Stimulated activated CD8-positive, alpha-beta memory T cell treated with anti-CD3 and anti-CD28 coated beads, Interleukin-7, amount 100 ng/mL, for 24 hours (primary cell): ENCODE data around the gene JARID2.

ENCODE experiments used
- DNase-seq: peaks from one replicate; pipeline ENCODE4 v3.0.0-alpha.2; 2020; ENCODE audit warnings: low read depth

JARID2 gene

DNA sequence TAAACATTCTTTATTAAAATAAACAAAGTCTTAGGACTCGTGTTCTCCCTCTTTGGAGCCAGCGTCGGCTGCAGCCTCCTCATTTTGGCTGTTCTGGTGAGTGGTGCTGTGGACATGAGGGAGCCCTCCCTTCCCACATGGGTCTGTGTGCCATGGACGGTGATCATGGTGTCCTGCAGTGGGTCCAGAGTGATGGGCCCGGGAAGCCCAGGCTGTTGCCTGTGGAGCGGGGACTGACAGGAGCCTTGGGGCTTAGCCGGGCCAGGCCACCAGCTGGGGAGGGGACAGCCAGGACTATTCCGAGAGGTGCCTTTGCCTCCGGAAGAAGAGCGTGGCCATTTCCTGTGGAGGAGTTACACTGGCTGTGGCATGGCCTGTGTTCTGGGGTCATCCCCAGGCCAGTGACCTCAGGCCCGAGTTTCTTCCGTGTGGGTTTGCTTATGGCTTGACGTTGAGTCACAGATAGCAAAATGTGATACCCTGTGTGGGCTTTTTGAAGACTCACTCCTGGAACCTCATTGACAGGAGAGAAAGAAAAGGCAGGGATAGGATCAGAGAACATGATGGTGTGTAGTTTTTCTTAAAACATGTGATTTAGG is 263.6 kb downstream of the JARID2 start:
- DNase-seq: no peak

DNA sequence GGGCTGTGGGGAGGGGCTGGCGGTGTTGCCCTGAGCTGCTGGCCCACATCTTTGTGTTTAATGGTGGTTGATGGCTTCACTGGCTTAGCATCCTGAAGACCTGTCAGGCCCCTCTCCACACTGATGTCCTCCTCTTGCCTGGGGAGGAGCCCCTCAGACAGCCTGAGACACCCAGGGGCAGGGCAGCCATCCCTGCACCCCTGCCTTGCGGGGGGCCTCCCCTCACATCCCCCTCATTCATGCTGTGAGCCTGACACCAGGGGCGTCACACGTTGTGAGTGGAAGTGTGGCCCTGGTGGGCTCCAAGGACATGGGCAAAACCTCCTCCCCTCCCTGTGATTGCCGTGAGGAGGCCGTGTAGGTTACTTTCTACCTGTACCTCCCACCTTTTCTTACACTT is 264.3 kb downstream of the JARID2 start:
- DNase-seq: no peak

GRCh38 chr6:15510536-15511247 is 264.8 kb downstream of the JARID2 start:
- DNase-seq: no peak

DNA sequence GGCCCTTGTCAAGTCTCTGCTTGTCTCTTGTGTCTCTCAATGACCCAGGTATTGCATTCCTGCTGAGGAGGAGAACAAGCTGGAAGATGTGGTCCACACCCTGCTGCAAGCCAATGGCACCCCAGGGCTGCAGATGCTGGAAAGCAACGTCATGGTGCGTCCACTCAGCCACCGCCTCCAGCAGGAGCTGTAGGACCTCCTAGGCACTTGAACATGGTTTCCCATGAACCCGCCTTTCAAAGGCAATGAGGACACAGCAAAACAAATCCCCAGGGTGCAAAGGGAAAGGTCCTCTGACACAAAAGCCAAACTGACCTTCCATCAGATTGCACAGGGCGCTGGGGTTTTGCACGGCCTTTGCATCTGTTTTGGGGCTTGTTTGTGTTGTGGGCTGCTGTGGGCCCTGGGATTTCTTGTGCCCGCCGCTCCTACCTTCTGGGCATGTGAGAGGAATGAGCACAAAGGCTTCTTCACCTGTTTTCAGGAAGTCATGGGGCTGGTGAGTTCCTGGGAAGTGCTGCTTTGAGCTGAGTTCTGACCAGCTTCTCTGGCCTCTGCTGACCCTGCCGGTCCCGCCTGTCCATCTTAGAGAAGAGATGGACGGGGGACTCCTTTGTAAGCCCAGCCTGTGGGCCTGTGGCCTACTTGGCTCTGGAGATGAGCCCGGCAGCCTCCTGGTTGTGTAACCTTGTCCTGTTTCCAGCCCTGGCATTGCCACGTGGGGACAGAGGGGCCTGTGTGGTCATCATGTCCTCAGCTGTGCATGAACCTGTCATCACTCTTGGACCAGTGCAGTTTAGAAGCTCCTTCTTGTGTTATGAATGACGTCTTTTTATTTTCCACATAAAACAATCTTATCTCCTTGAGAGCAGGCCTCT is 265.6 kb downstream of the JARID2 start:
- DNase-seq: no peak

DNA sequence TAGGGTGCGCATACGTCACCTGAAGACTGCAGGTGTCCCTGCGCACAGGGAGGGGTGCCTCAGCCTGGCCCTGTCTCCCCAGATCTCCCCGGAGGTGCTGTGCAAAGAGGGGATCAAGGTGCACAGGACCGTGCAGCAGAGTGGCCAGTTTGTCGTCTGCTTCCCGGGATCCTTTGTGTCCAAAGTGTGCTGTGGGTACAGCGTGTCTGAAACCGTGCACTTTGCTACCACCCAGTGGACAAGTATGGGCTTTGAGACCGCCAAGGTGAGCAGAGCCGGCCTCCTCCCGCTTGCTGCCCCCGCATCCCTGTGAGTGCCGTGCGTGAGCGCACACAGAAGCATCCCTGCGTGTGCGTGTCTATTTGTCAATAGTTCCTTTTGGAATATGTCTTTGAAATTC is 266.3 kb downstream of the JARID2 start:
- DNase-seq: no peak

DNA sequence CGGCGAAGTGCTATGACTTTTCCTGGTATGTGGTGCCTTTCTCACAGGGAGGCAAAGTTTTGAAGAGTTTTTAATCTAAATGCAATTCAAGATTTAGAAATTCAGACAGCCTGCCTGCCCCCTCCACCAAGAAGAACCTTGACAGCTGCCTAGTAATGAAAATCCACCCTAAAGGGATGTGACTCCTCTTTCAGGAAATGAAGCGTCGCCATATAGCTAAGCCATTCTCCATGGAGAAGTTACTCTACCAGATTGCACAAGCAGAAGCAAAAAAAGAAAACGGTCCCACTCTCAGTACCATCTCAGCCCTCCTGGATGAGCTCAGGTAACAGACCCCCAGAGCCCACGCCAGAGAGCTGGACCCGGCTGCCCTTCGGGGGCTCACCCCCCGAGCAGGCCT is 266.9 kb downstream of the JARID2 start:
- no peak for DNase-seq

- no peak for DNase-seq
These were observed 267.4 kb downstream of the JARID2 start for GRCh38 chr6:15513131-15513771.

DNA sequence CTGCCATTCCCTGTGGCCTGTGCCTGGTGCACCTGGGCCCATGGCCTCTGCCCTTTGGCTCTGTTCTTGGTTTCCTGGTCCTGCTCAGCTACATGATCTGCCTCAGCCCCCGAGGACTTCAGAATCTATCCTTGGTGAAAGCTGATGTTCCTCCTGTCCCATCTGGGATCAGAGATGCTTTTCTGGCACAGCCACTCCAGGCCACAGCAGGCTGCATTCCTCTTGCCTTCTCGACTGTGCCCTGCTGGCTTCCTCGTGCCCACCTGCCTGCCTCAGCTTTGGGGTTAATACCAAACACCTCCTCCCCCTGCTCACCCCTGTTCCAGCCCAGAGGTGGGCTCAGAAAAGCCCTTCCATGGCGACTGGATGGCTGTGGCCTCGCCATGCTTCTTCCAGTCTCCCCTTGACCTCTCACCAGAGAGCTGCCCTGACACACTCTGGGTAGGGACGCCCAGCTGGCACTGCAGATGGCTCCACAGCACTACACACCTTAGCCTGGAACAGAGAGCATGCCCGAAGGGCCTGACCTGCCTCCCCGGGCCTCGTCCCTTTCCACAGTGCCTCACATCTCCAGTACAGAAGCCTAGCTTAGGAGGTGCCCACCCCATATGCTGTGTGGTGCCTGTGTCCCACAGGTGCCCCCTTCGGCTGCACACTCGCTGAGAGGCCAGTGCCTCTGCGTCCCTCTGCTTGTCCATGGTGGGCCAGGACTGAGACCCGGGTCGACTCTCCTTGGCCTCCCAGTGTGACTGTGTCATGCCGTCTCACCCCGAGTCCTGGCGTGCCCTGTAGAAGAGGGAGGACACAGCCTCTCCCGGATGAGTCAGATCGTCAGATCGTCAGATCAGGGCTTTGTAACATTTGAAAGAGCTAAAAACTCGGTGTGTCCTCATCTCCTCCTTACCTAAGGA is 268.2 kb downstream of the JARID2 start:
- DNase-seq: no peak

- no peak for DNase-seq
These were observed 269.4 kb downstream of the JARID2 start for GRCh38 chr6:15515226-15515625.

GRCh38 chr6:15515660-15516375 is 269.9 kb downstream of the JARID2 start:
- no peak for DNase-seq

GRCh38 chr6:15516378-15516777 is 270.5 kb downstream of the JARID2 start:
- DNase-seq: no peak

- no peak for DNase-seq
These were observed 271.2 kb downstream of the JARID2 start for GRCh38 chr6:15516923-15517560.

GRCh38 chr6:15517600-15517999 is 271.7 kb downstream of the JARID2 start:
- no peak for DNase-seq

DNA sequence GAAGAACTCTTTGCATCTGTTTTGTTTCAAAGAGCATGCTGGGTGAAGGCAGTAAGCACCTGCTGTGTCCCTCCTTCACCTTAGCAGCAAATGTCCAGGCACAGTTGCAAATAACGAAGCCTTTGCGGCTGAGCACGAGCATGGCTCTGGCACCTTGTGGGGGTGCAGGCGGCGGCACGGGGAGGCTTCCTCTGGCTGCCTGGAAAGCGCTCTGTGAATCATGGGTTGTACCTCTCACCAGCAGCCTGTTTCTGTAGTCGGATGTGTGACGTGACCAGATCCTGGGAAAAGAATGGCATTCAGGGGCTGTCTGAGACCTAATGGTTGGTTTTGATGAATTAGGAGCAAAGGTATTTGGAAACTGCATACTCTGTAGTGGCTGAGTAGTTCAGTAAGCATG is 272.2 kb downstream of the JARID2 start:
- DNase-seq: no peak

DNA sequence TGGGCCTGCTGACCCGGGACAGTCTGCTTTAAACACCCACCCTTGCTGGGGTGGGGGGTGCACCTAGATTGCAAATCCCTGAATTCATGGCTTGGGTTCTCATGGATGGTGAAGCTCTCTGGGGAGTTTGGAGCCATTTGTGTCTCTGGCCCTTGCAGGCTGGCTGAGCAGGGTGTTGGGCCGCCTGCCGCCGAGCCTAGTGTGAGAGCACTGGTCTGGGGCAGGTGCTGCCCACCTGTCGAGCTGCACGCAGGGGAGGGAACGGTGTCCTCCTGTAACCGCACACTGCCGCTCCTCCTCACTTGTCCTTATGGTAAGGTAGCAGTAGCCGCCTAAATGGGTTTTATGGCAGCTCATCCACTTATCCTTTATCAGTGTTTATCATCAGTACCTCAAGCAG is 273.0 kb downstream of the JARID2 start:
- no peak for DNase-seq

- no peak for DNase-seq
These were observed 273.8 kb downstream of the JARID2 start for GRCh38 chr6:15519681-15520080.

- DNase-seq: no peak
These were observed 274.8 kb downstream of the JARID2 start for GRCh38 chr6:15520626-15521203.

DNA sequence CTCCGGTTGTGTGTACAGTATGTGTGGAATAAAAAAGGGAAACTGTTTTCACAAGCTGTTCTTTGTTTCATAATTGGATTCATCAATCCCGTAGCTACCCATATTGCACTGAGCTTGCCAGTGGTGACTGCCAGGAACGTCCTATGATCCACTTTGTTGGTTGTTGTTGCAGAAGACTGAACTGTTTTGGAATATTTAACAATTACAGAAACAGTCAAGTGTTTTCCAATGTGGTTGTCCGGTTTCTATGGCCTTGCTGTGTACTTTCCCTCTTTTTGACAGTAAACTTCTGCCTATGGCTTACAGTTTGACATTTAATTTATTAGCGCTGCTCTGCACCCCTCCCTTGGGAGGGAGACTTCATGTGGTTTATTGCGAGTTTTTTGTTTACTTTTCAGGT is 275.7 kb downstream of the JARID2 start:
- no peak for DNase-seq

DNA sequence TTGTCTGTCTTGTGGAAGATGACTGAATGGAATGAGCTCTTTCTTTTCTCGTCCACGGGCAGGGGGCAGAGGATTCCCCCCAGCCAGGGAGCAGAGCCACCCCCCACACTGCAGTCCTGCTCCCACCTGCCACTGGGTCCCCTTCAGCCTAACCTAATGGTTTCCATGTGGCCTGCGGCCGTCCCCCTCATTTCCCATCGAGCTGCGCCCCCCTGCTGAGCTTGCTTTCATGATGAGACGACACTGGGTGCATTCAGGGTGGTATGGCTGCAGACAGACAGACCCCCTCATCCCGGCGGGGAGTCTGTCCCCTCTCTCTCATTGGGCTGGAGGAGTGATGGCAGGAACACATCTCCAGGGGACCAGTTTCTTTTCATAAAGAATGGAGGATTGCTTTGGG is 276.2 kb downstream of the JARID2 start:
- no peak for DNase-seq

- no peak for DNase-seq
These were observed 276.6 kb downstream of the JARID2 start for GRCh38 chr6:15522427-15522826.
